KBM-7 (cell line): Measurements from ENCODE around the gene CELF2.
"Not testable (repeated sequence)": the region's sequence is repeated elsewhere in the genome, so short reads cannot be mapped to it uniquely, and the experiment has no call there.

ENCODE experiments used
- DNase-seq: peaks from one replicate; pipeline ENCODE4 v3.0.0-alpha.2; 2015
- in situ Hi-C: fragments of 300-500 bp; cut with MboI; formaldehyde crosslinking; loops from 2 replicates; pipeline ENCODE4 v1.14.3; 2020; ENCODE audit warnings: low sequenced_read_pairs, low pct_unique_long_range_greater_than_20kb, mixed read lengths

Gene CELF2

DNA sequence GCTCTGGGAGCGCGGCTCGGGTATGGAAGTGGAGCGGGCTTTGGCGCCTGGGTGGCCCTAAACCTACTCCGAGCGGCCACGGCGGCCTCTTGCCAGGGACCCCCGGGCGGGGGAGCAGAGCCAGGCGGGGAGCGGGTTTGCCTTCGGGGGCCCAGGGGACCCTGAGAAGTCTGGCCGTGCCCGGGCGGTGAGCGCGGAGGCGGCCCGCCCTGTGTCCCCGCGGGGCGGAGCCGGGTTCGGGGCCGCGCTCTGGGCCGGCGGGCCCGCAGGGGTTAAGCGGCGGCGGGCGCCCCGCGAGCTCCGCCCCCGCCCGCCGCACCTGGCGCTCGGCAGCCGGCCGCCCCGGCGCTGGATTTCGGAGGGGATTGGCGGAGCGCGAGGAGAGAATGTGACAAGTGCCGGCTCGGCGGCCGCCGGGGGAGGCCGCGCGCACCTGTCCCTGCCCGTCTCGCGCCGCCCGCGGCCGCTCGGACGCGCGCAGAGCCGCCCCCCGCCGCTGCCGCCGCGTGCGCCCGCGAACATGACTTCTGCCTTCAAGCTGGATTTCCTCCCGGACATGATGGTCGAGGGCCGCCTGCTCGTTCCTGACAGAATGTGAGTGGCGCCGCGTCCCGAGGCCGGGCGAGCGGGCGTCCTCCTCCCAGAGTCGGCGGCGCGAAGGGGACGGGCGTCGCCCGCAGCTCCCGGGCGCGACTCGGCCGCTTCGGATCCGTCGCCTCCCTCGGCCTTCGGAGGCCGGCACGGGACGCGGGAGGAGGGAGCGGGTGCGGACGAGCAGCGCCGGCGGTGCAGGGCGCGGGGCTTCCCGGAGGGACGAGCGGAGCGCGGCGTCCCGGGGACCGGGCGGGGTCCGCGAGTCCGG, at the start of gene CELF2:
Gene CELF2, plus strand, starts transcription at position 303 of the 862 bp plus-strand sequence. Its CDS starts 218 bp downstream, at position 521.
- in situ Hi-C loops = no loop called here
- peak; percentile 55 for DNase-seq

DNA sequence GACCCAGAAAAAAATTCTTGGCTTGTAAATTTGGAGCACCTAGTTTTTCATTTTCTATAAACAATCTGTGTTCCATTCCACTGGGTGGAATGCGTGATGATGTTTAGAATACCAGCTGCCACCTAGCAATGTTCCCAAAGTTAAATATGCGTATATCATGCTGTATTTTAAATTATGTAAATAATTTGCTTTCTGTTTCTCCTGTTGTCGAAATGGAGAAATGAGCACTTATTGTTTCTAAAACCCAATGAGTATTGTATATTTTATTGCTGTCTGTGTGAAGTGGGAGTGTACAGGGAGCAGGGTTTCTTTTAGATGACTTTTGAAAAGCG, 49.4 kb upstream of the CELF2 start:
- in situ Hi-C loops = no loop called here

DNA sequence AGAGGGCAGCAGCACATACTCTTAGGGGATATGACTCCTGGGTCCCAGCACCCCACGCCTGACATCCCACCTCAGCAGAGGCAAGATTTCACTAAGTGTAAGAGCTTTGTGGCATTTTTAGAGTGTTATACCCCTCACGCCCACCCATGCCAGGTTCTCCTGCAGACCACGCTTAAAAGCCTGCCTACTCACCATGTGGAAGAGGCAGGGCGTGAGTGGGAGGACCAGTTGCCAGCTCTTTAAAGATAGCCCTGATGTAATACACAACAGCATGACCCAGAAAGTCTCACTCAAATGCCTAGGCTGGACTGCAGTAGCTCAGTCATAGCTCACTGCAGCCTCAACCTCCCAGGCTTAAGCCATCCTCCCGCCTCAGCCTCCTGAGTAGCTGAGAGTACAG, 44.4 kb upstream of the CELF2 start:
- in situ Hi-C loops = no loop called here
- DNase-seq = no peak

More for the DNA sequence above, 49.4 kb upstream of the CELF2 start:
- DNase-seq = no peak

DNA sequence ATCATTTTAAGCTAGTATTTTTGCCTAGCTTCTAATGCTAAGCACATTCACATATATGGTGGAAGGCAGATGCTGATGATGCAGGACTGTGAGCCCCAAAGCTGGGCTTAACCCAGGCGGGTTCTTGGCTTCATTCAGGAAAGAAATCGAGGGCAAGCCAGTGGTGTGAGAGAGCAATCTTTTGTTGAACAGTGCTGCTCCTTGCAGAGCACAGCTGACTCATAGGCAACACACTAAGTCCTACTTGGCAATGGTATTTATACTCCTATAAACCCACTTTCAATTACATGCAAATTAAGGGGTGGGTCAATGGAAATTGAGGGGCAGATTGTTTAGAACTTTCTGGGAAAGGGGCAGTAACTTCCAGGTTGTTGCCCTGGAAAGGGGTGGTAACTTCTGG, 42.0 kb upstream of the CELF2 start:
- DNase-seq = no peak
- in situ Hi-C loops = no loop called here

DNA sequence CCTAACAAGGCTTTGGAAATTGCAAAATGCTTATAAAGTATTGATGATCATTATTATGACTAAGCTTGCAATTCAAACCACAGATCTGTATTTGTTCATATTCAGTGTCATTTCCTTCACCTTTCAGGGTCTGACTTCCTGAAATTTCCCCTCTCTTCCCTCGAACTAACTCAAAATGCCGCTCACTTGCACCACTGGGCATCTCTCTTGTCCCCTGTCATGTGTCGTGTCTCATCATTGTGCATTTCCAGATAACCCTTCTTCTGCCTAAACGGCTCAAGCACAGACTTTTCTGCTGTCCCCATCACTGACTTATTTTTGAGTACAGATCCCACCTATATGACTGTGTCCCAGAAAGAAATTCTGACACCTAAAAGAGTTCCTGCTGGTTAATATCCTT, 41.0 kb upstream of the CELF2 start:
- no peak for DNase-seq
- in situ Hi-C loops = no loop called here

DNA sequence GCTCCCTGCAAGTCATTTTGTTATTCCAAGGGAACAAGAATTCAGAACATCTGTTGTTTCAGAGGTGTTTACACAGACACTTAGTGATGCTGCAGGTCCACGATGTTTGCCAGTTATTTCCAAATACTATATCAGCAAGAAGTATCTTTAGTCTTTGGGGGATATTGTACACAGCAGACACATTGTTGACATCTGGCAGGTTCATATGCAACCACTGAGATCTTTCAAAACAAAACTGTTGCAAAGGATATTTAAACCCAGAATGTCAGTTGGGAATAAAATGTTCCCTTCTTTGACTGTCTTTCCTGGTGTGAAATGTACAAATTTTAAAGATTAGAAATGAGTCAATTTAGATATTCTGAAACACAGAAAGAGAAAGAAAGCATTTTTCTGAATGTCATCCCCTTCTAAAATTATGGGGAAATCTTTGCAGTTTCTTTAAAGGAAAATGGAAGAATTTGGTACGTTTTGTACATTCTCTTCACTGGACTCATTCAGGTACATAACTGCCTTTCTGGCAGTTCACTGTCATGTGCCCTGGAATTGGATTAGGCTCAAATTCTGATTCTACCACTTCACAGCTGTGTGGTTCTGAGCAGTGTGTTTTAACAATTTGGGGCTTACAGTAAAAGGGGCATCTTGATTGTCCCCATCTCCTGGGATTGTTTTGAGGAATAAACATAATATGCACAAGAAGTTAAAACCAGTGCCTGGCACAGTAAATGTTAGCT, 40.3 kb upstream of the CELF2 start:
- in situ Hi-C loops = no loop called here
- no peak for DNase-seq

DNA sequence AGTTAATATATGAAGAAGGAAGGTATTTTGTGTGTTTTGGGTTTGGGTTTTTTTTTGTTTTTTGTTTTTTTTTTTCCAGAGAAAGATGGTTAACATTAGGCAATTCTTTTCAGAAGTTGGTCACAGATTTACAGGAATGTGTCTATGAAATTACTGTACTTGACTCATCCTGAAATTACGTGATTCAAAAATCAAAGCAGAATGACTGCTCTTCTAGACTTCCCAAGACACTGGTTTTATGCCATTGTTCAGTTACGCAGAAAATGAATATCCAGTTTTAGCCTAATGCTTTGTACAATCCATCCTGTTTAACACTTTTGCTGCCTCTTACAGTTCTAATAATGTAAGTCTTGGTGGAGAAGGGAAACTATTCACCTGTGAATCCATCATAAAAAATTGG, 39.7 kb upstream of the CELF2 start:
- no peak for DNase-seq
- in situ Hi-C loops = no loop called here

DNA sequence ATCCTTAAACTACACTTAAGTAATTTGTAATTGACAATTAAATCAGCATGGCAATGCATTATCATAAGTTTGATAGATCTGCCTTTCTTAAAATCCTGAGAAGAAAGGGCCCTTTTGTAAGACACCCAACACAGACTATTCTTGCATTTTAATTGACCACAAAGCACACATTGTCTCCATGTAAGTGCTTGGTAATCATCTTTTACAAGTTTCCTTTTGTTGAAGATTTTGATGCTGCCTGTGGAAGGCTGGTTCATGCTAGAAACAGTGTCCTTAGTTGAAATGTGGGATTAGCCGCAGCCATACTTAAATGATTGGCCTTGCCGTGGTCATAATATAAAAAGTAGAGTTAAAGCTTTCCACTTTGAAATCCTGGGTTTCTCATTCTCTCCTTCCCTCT, 32.3 kb upstream of the CELF2 start:
- DNase-seq = no peak
- in situ Hi-C loops = no loop called here

DNA sequence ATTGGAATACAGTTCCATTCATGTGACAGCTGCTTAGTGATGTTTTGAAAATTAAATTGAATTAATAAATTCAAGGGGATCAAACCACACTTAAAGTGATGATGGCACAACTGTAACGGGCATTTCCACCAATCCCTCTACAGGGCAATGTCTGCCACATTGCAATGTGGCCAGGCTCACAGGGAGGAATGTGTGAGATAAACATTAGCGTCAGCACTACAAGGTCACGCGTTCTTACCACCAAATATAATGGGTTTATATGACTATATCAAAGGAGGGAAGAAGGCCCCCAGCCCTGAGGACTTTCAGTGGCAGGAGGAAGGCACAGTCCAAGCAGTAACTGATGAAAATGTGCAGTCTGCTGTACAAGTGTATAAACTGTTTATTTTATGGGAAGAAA, 31.1 kb upstream of the CELF2 start:
- in situ Hi-C loops = no loop called here
- no peak for DNase-seq

DNA sequence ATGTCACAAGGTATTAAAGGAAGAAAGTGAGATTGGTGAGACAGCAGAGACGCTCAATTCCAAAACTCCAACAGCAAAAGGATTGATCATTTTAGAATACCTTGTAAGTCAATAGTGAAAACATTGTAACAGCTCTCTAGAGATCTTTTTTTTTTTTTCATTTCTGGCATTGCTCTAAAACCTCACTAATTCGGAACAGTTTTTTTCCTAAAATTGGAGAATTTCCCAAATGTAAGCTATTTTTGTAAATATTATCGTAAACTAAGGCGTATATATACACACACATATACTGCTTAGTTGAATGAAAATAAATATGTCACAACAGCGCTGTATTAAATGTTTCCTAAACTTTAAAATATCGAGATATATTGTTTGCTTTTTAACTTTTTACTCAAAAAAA, 30.6 kb upstream of the CELF2 start:
- no peak for DNase-seq
- in situ Hi-C loops = no loop called here

DNA sequence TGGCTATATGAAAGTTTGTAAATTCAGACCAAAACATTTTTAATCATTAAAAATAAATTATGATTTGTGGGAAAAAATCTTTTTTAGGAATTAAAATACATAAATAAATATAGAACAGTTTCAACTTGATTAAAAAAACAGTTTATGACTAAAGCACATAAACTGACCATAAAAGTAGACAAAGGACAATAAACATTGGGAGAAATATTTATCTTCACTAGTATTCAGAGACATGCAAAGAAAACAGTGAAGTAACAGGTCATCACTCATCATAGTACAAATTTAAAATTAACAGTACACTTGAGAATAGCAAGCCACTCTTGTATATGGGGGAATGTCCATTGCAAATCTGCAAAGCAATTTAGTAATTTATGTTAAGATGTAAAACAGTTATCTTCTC, 28.0 kb upstream of the CELF2 start:
- in situ Hi-C loops = no loop called here
- no peak for DNase-seq

DNA sequence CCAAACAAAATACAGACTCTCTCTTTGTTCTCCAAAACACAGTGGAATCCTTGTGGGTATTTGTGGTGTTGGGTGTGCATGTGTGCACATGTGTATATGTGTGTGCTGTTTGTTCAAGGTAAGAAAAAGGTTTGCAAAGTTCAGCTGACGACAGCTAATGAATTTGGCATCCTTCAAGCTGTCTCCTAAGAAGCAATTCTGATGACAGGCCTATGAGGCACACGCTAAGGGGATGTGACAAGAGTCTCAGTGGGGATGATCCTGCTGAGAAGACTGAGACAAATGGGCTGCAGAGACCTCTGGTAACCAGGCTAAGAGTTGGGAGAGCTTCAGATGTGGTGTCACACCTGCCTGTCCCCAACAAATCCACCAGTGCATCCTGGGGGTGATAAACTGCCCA, 26.5 kb upstream of the CELF2 start:
- in situ Hi-C loops = no loop called here
- no peak for DNase-seq

DNA sequence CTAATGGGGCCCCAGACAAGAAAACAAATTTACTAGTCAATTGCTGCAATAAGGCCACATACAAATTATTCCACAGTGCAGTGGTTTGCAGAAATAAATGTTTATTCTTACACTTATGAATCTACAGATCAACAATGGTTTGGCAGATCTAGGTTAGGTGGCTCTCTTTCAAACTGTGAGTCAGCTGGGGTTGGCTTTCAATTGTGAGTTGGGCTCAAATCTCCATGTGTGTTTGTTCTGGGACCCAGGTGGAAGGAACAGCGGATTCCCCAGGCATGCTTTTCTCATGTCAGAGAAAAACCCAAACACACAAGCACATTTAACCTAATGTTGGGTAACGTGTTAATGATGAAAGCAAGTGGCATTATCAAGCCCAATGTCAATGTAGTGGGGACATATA, 25.6 kb upstream of the CELF2 start:
- no peak for DNase-seq
- in situ Hi-C loops = no loop called here

DNA sequence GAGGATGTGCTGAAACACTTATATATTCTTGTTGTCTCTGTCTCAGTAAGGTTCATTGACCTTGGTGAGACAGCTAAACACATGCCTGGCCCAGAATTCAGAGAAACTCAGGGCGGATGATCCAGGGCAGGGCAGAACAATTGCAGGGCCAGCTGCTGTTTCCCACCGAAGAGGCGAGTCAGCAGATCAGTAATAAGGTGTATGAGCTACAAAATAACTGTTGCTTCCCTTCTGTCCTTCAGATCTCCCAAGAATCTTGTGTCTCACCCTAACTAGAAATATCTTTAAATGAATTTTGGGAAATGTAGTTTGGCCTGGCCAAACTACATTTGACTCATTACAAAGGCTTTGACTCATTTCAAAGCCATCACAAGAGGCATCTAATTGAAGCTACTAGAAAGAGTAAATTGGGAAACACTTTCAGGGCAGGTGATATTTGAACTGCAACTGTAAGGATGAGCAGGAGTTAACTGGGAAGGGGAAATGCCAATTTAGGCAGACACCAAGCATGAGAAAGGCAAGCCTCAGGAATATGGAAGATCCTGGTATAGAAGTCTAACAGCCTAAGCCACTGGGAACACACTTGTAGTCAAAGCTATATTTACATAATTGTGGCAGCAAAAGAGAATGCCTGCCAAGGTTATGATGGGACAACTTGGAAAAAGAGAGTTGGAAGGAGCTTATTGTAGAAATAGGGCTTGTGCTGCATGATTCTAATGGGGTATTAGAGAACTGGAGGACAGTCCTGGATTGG, 24.5 kb upstream of the CELF2 start:
- in situ Hi-C loops = no loop called here

DNA sequence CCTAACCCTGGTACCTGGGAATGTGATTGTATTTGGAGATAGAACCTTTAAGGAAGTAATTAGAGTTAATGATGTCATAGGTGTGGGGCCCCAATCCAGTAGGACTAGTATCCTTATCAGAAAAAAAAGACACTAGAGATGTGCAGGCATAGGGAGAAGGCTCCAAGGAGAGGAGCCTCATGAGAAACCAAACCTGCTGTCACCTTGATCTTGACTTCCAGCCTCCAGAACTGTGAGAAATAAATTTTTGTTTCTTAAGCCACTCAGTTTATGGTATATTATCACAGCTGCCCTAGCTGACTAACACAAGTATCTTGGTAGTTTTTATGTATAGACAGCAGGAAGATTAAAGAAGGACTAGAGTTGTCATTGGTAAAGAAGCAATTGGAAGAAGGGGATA, 23.9 kb upstream of the CELF2 start:
- in situ Hi-C loops = no loop called here
- DNase-seq = no peak

More for the DNA sequence above, 24.5 kb upstream of the CELF2 start:
- DNase-seq = no peak

DNA sequence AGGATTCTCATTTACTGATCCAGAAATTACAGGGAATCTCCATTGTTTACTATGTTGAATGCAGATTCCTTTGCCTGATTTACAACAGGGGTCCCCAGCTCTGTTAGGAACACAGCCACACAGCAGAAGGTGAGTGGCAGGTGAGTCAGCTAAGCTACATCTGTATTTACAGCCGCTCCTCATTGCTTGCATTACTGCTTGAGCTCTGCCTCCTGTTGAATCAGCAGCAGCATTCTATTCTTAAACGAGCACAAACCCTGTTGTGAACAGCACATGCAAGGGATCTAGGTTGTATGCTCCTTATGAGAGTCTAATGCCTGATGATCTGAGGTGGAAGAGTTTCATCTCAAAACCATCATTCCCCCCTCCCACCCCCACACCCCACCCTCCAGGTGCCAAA, 23.3 kb upstream of the CELF2 start:
- in situ Hi-C loops = no loop called here
- DNase-seq = no peak

DNA sequence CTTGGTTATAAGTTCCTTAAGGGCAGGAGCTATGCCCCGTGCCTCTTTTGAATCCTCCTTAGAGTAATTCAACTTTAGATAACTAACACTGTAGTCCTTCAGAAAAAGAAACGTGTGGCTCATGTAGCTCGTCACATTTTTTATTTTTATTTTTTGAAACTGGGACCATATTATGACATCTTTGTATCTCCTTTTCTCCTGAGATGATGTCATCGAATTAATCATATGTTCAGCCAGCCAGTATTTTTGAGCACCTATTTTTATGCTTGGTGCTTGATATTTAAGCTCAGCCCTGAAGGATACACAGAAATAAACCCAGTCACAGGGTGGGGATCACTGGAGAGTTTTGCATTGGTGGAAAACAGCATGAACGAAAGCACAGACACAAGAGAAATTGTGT, 22.6 kb upstream of the CELF2 start:
- DNase-seq = no peak
- in situ Hi-C loops = no loop called here

DNA sequence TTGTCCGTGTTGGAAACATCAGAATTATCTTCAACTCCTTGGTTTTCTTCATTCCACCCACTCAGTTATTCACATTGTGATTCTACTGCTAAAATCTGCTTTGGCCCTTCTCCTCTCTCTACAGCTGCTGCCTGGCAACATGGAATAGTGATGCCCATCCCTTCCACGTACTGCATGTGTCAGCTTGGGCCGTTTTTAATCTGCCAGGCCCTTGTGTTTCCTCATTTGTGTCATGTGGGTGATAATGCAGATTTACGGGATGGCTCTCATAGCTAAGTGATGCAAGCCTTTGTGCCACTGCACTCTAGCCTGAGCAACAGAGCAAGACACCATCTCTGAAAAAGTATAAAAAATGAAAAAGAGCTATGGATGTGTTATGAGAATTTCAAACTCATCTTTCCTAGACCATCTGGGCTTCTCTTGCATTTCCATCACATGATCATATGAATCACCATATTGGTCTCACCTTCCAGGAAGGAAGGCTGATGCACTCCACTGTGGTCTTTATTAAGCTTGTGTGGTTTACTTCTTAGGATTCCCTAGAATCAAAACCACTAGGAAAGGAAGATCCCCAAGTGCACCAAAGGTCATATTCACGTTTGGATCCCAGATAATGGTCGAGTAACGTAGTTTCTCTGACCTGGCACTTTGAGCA, 20.6 kb upstream of the CELF2 start:
- no peak for DNase-seq
- in situ Hi-C loops = no loop called here

DNA sequence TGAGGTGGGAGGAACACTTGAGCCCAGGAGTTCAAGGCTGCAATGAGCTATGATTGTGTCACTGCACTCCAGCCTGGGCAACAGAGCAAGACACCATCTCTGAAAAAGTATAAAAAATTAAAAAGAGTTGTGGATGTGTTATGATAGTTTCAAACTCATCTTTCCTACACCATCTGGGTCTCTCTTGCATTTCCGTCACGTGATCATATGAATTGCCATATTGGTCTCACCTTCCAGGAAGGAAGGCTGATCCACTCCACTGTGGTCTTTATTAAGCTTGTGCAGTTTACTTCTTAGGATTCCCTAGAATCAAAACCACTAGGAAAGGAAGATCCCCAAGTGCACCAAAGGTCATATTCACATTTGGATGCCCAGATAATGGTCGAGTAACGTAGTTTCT, 18.2 kb upstream of the CELF2 start:
- in situ Hi-C loops, DNase-seq: not testable (repeated sequence)

DNA sequence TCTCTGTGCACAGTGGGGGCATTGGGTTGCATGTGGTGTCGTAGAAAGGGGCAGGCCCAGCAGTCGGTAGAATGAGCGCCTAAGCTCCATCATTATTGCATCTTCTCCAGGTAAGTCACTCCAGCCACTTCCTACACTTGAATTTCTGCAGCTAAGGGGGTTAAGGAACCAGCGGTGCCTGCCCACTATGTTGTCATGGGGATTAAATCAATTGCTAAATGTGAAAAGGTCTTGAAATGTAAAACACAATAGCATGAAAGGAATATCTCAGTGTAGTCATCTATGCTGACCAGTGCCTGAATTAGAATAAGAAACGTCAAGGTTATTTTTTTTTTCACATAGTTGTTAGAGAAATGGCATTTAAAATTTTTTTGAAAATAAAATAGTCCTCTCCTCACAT, 15.2 kb upstream of the CELF2 start:
- DNase-seq = no peak
- in situ Hi-C loops = no loop called here
